Neutrophil (primary cell): ENCODE results near the gene MICU2.
"Not testable (repeated sequence)": the region's sequence is repeated elsewhere in the genome, so short reads cannot be mapped to it uniquely, and the experiment has no call there.

ENCODE experiments used
- H3K27ac ChIP-seq: fragments of 200-600 bp; sonication (generic); 2 replicates; pipeline ENCODE4 v1.5.1; 2016; ENCODE audit warnings: mild to moderate bottlenecking, moderate library complexity
- H3K27me3 ChIP-seq: fragments of 200-600 bp; sonication (generic); 2 replicates; pipeline ENCODE4 v1.6.0; 2016; ENCODE audit warnings: mild to moderate bottlenecking
- H3K36me3 ChIP-seq: fragments of 200-600 bp; sonication (generic); 2 replicates; pipeline ENCODE4 v1.5.1; 2017
- H3K4me1 ChIP-seq, 2 experiments: fragments of 200-600 bp in 1 of 2; sonication (generic) in 1 of 2; 1 replicate in 1 of 2; 2 replicates in 1 of 2; pipeline versions ENCODE4 v1.5.1 to v1.6.1; 2013 to 2016; ENCODE audit warnings: low read depth in 1 of 2, low read length in 1 of 2, mild to moderate bottlenecking in 1 of 2, moderate library complexity in 1 of 2; ENCODE audit not compliant: control insufficient read depth in 1 of 2, insufficient read depth in 1 of 2
- H3K4me3 ChIP-seq, 2 experiments: fragments of 200-600 bp in 1 of 2; sonication (generic) in 1 of 2; 1 replicate in 1 of 2; 2 replicates in 1 of 2; pipeline ENCODE4 v1.5.1; 2013 to 2016; ENCODE audit warnings: low read depth in 1 of 2, low read length in 1 of 2, mild to moderate bottlenecking in 1 of 2, moderate library complexity in 1 of 2
- H3K9me3 ChIP-seq: fragments of 200-600 bp; sonication (generic); 2 replicates; pipeline ENCODE4 v1.5.1; 2016
- TF ChIP-seq, protein P1 (sequence below): fragments of 200-600 bp; sonication (generic); IDR thresholded peaks from 2 replicates; pipeline ENCODE4 v1.5.1; 2016; ENCODE audit warnings: antibody characterized with exemption

The MICU2 gene

DNA sequence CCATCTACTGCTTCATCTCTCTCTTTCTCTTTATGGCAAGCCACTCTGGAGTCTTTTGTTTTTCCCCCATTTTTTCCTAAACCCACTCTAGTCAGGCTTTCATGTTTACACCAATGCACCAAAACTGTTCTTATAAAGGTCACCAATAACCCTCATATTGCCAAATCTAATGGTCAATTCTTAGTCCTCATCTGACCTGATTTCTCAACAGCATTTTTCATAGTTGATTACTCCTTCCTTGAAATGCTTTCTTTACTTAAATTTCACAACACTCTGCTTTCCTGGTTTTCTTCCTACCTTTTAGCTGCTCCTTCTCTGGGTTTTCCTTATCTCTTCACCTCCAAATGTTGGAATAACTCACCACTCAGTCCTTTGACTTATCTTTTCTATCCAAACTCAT is 47.9 kb downstream of the MICU2 start:
- Histone ChIP-seq H3K27me3 (no peaks in the 10 kb centered on the region), H3K4me3 (no peak overlapping the region), H3K36me3 (peaks cover 9% of the 10 kb centered on the region), H3K27ac (no peak overlapping the region), H3K9me3 (no peaks in the 10 kb centered on the region), H3K4me1 (peaks cover 7 to 9% of the 10 kb centered on the region in 2 experiments)
- TF ChIP-seq, protein P1, sequence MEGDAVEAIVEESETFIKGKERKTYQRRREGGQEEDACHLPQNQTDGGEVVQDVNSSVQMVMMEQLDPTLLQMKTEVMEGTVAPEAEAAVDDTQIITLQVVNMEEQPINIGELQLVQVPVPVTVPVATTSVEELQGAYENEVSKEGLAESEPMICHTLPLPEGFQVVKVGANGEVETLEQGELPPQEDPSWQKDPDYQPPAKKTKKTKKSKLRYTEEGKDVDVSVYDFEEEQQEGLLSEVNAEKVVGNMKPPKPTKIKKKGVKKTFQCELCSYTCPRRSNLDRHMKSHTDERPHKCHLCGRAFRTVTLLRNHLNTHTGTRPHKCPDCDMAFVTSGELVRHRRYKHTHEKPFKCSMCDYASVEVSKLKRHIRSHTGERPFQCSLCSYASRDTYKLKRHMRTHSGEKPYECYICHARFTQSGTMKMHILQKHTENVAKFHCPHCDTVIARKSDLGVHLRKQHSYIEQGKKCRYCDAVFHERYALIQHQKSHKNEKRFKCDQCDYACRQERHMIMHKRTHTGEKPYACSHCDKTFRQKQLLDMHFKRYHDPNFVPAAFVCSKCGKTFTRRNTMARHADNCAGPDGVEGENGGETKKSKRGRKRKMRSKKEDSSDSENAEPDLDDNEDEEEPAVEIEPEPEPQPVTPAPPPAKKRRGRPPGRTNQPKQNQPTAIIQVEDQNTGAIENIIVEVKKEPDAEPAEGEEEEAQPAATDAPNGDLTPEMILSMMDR = no peak

- H3K27me3 ChIP-seq, H3K4me1 ChIP-seq: not testable (repeated sequence)
Observed at GRCh38 chr13:21553261-21553660, 50.7 kb downstream of the MICU2 start.

DNA sequence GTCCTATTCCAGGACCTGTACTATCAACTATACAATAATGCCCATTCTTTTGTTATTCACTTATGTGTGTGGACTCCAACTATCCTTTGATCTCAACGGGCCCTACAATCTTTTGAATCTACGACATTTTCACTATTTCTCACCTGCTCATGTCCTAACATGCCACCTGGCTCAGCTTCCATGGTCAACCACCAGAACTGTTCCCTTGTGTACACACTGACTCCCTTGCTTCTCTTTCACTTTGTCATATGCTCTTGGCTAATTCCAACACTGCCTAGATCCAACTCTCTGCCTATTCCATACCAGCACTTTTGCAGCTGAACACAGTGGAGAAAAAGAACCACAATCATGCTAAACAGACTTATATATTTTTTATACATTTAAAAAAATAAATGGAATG is 53.1 kb downstream of the MICU2 start:
- TF ChIP-seq, protein P1 = no peak
- no peak overlapping the region for H3K27ac ChIP-seq
- H3K36me3 ChIP-seq = no peaks in the 10 kb centered on the region
- no peaks in the 10 kb centered on the region for H3K27me3 ChIP-seq
- H3K4me1 ChIP-seq = peaks cover 10 to 14% of the 10 kb centered on the region in 2 experiments
- H3K9me3 ChIP-seq = no peaks in the 10 kb centered on the region
- H3K4me3 ChIP-seq = no peak overlapping the region

More at GRCh38 chr13:21553261-21553660, 50.7 kb downstream of the MICU2 start:
- H3K36me3 ChIP-seq, H3K9me3 ChIP-seq, H3K27ac ChIP-seq, H3K4me3 ChIP-seq: not testable (repeated sequence)

- H3K36me3 ChIP-seq = no peaks in the 10 kb centered on the region
- no peak overlapping the region for H3K27ac ChIP-seq
- TF ChIP-seq, protein P1 = no peak
- H3K9me3 ChIP-seq = no peaks in the 10 kb centered on the region
- no peak overlapping the region for H3K4me3 ChIP-seq
- no peaks in the 10 kb centered on the region for H3K27me3 ChIP-seq
- peaks cover 8 to 11% of the 10 kb centered on the region in 2 experiments for H3K4me1 ChIP-seq
Observed at GRCh38 chr13:21549633-21550032, 54.3 kb downstream of the MICU2 start.

DNA sequence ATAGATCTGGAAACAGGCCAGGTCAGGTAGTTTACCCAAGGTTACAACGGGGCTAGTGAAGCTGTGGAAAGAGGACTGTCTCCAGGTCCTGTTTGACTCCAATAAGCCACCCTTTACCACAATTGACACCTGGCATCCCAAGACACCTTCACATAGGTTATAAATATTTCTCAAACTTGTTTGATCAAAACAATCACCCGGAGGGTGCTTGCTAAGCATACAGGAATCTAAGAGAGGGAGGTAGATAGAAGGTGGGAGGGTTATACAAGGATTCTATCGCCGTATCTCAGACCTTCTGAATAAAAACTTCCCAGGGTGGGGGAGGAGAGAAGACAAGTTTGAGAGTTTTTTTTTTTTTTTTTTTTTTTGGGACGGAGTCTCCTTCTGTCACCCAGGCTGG is 55.4 kb downstream of the MICU2 start:
- H3K27me3 ChIP-seq = no peaks in the 10 kb centered on the region
- no peak overlapping the region for H3K4me3 ChIP-seq
- no peaks in the 10 kb centered on the region for H3K9me3 ChIP-seq
- no peak overlapping the region for H3K27ac ChIP-seq
- TF ChIP-seq, protein P1 = no peak
- H3K36me3 ChIP-seq = no peaks in the 10 kb centered on the region
- peaks cover 8 to 11% of the 10 kb centered on the region in 2 experiments for H3K4me1 ChIP-seq

DNA sequence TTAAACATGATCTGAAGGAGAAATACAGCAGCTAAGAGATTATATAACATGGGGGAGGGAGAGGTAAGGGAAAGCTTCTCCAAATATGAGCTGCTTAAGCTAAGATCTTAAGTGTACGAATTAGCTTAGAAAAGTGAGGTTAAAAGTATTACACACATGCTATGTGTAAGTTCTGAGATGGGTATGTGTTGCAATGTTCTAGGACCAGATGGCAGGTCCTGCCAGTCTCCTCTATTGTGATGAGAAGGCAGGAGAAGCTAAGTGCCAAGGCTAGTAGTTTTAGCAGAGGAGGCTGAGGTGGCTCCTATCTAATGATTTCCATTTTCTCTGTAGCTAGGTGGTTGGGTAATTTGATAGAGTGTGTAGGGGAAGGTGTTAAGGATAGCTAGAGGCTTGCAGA is 57.6 kb downstream of the MICU2 start:
- H3K27me3 ChIP-seq = no peaks in the 10 kb centered on the region
- no peak overlapping the region for H3K4me3 ChIP-seq
- H3K4me1 ChIP-seq = peaks cover 8 to 11% of the 10 kb centered on the region in 2 experiments
- H3K27ac ChIP-seq = peak overlapping the region; percentile 24
- H3K9me3 ChIP-seq = no peaks in the 10 kb centered on the region
- TF ChIP-seq, protein P1 = no peak
- no peaks in the 10 kb centered on the region for H3K36me3 ChIP-seq
